Loucy (cell line): ENCODE results near the gene GRB7.

Source experiments
- EZH2phosphoT487 ChIP-seq: fragments of 200-600 bp; IDR thresholded peaks from 2 replicates; pipeline ENCODE4 v1.6.1; 2018; ENCODE audit warnings: antibody characterized with exemption, mild to moderate bottlenecking, moderate library complexity, borderline replicate concordance
- TF ChIP-seq, protein P1 (sequence below): fragments of 200-600 bp; sonication (generic); conservative IDR thresholded peaks from 2 replicates; pipeline ENCODE4 v1.5.1; 2014; ENCODE audit warnings: mild to moderate bottlenecking, antibody characterized with exemption, low read length

DNA sequence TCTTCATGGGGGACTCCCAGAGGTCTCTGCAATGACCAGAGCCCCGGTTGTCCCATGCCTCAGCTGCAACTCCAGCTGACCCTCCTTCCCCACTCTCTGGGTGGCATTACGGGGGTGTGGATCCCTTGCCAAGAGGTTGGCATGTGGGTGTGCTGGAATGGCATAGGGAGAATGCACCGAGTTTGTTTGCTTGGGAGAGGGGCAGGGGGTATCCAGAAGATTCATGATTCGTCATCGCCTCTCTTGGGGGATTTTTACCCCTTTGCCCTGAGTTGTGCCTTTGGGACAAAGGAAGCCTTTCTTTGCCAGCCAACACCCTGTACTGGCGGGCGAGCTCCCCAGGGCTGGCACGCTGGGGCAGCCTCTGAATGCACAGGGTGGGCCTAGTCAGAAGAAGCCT lies 31.4 kb upstream of the GRB7 start:
- TF ChIP-seq, protein P1, sequence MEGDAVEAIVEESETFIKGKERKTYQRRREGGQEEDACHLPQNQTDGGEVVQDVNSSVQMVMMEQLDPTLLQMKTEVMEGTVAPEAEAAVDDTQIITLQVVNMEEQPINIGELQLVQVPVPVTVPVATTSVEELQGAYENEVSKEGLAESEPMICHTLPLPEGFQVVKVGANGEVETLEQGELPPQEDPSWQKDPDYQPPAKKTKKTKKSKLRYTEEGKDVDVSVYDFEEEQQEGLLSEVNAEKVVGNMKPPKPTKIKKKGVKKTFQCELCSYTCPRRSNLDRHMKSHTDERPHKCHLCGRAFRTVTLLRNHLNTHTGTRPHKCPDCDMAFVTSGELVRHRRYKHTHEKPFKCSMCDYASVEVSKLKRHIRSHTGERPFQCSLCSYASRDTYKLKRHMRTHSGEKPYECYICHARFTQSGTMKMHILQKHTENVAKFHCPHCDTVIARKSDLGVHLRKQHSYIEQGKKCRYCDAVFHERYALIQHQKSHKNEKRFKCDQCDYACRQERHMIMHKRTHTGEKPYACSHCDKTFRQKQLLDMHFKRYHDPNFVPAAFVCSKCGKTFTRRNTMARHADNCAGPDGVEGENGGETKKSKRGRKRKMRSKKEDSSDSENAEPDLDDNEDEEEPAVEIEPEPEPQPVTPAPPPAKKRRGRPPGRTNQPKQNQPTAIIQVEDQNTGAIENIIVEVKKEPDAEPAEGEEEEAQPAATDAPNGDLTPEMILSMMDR: no peak
- TF ChIP-seq EZH2phosphoT487: no peak
